ENCODE measurements around the gene YTHDF2. TPM values are rescaled to one million over a fixed set of nuclear protein-coding genes. Genes with fewer than 3 reads are reported as not detected.
A peak's percentile ranks its signal among the peaks of the same experiment; 100 is the strongest.

YTHDF2 gene
- total RNA-seq, 1 experiment from 2014 or later, result 66.7 TPM

DNA sequence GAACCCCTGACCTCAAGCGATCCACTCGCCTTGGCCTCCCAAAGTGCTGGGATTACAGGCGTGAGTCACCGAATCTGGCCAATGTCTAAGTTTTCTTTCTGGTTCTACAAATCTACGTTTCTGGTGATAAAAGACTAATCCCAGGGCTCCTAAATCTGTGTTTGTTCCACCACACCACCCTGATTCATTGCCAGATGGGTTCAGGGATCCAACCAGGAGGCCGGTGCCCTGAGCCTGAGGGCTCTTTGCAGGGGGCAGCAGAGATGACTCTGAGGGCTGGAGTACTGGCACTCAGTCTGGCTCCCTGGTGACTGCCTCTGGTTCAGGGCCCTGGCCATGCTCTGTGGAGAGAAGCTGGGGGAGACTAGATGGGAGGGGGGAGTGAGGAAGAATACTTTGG is 64.7 kb downstream of the YTHDF2 start:
- no peak for DNase-seq (ENCODE audit: low read depth)

DNA sequence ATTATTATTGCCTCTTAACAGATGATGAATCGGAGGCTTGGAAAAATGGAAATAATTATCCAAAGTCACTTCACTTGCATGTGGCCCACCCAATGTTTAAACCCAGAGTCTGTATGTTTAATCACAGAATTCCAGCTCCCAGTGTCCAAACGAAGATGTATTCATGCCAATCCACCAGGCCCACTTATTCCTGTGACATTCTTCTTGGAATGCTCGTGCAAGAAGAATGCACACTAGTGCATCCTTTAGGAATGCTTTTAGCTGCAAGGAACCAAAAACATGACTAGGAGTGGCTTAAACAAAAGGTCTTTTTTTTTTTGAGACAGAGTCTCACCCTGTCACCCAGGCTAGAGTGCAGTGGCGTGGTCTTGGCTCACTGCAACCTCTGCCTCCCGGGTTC is 66.3 kb downstream of the YTHDF2 start:
- no peak for DNase-seq (ENCODE audit: low read depth)

- DNase-seq (ENCODE audit: low read depth), result no peak
Measured at GRCh38 chr1:28803662-28804061, 66.9 kb downstream of the YTHDF2 start.

DNA sequence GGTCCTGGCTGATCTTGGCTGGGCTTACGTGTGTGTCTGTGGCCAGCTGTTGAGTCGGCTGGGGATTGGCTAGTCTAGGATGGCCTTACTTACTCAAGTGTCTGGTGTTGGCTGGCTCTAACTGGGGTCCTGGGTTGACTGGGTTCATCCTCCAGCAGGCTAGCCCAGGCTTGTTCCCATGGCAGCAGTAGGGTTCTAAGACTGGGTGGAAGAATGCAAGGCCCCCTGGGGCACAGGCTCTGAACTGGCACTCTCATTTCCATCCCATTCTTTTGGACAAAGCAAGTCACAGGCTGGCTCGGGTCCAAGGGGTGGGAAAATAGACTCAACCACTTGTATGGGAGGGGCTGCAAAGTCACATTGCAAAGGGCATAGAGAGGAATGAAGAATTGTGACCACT is 67.3 kb downstream of the YTHDF2 start:
- DNase-seq (ENCODE audit: low read depth), result no peak

DNA sequence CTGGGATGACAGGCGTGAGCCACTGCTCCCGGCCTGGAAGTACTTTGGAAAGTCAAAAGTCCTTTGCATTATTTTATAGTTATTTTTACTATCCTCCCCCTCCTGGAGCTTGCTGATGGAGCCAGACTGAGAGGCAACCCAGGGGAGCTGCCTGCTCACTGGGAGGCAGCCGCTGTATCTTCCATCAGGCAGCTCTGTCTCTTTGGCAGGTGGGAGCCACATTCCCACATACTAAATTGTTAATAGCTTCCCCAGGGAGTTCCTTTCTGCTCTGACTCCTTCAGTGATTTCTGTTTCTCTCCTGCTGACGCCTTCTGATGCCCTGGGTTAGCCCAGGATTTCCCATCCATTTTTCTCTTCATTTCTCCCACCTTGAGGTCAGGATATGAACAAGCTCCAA is 70.3 kb downstream of the YTHDF2 start:
- DNase-seq (ENCODE audit: low read depth), result no peak

DNA sequence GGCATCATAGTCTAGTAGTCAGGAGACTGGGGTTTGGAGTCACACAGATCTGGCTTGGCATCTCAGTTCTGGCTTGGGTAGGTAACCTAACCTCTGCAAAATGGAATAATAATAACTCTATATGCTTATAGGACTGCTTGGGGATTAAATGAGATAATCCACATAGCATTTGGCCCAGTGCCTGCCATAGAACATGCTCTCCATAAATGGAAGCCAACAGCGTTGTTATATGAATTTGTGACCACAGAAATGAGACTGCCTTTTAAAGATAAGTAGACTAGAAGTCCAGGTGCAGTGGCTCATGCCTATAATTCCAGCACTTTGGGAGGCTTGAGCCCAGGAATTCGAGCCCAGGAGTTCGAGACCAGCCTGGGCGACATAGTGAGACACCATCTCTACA is 71.2 kb downstream of the YTHDF2 start:
- no peak for DNase-seq (ENCODE audit: low read depth)

DNA sequence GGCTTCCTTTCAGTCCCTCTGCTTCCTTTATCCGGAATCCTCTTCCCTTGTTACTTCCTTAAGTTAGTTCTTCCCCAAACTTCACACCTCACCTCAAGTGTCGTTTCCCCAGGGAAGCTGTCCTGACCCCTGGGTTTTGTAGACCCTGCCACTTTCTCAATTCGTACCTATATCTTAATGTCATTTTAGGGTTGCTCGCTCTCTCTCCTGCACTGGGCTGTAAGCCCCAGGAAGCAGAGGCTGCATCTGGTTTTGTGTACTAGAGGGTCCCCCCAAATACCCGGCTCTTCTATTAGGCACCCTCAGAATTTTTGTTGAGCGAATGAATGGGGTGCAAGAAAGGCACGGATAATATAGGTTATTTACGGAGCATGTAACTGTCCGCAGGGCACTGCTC is 74.6 kb downstream of the YTHDF2 start:
- DNase-seq (ENCODE audit: low read depth), result no peak

DNA sequence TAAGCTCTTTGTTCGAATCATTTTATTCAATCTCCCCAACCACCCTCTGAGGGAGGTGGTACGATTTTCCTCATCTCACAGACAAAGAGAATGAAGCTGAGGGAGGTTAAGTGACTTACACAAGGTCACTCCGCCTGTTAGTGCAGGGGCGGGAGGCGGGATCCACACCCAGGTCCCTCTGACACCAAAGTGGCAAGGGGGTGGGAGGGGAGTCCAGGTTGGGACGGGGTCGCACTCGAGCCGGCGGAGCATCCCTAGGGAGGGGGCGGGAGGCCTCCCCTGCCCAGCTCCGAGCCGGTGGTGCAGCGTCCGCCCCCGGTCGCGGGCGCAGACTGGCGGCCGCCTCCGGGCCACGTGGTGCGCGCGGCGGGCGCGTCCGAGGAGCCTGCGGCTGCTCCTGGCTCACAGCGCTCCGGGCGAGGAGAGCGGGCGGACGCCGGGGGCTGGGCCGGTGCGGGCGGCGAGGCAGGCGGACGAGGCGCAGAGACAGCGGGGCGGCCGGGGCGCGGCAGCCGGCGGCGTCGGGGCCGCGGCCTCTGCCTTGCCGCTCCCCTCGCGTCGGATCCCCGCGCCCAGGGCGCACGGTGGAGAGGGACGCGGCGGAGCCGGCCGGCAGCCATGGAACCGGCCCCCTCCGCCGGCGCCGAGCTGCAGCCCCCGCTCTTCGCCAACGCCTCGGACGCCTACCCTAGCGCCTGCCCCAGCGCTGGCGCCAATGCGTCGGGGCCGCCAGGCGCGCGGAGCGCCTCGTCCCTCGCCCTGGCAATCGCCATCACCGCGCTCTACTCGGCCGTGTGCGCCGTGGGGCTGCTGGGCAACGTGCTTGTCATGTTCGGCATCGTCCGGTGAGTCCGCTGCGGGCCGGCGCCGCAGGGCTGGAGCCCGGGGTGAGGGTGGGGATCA is 75.3 kb downstream of the YTHDF2 start, which contains the start of gene OPRD1:
Gene OPRD1, plus strand, starts transcription at position 405 of the 903 bp plus-strand sequence. Its CDS starts 214 bp downstream, at position 619.
- DNase-seq (ENCODE audit: low read depth), result no peak

- DNase-seq (ENCODE audit: low read depth), result peak; percentile 29
Measured at GRCh38 chr1:28812669-28813468, 76.1 kb downstream of the YTHDF2 start.

DNA sequence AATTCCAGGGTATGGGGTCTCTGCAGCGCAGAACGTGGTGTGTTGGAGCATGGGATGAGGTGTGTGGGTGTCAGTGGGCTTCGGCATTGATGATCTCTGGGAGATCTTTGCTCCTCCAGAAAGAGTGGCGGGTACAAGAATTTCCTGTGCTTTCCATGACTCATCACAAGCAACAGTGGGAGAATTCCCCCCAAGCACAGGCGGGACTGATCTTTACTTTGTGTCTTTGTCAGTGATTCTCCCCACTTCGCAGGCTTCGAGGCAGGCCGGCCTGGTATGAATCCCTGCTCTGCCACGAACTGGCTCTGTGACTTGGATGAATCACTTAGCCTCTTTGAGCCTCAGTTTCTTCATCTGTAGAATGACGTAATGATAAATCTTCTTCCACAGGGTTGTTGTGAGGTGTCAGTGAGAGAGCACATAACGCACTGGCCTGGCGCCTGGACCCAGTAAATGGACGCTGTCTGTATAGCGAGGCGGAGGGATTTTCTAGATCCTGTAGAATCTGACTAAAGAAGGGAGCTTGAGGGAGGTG is 77.3 kb downstream of the YTHDF2 start:
- no peak for DNase-seq (ENCODE audit: low read depth)

DNA sequence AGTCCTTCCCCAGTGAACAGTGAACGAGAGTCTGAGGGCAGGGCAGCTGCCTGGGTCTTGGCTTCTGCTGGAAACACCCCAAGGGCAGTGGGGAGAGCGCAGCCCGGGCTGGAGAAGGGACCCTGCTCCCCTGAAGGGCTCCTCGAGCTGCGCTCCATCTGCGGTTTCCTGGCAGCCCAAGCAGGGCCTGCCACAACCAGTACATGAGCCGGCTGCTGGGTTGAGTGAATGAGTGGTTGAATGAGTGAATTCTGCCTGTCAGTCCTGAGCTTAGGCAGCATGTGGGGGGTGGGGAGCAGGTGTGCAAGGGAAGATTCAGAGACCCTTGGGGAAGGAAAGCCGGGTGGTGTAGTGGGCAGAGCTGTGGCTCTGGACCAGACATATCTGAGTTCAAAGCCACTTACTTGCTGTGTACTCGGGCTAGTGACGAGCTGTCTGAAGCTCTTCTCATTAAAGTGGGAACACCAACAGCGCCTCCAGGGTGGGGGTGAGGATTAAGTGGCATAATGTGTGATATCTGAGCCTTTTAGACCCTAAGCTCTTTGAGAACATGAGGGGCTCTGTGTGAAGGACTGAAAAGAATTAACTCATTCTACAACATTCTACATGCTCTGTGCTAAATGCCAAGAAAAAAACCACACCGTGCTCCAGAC is 78.9 kb downstream of the YTHDF2 start:
- no peak for DNase-seq (ENCODE audit: low read depth)

- DNase-seq (ENCODE audit: low read depth), result no peak
Measured at GRCh38 chr1:28817133-28817532, 80.4 kb downstream of the YTHDF2 start.

GRCh38 chr1:28819020-28819419 is 82.3 kb downstream of the YTHDF2 start:
- DNase-seq (ENCODE audit: low read depth), result no peak

Other genes with a start within 250 kb of the YTHDF2 start
- gene RCC1, start 230.9 kb upstream of the YTHDF2 start, total RNA-seq (2014; rRNA removed), result 46.4 and 53.1 TPM in 2 replicates
- 17.8 and 22.6 TPM in 2 replicates for gene TRNAU1AP, start 183.9 kb upstream of the YTHDF2 start, total RNA-seq (2014; rRNA removed)
- gene RAB42, start 144.7 kb upstream of the YTHDF2 start, total RNA-seq (2014; rRNA removed), result 1.6 and 3.0 TPM in 2 replicates
- gene TAF12, start 93.9 kb upstream of the YTHDF2 start, total RNA-seq (2014; rRNA removed), result 32.5 and 43.7 TPM in 2 replicates
- not detected in 2 replicates for gene RNU11, start 88.3 kb upstream of the YTHDF2 start, total RNA-seq (2014; rRNA removed)
- gene GMEB1, start 68.2 kb upstream of the YTHDF2 start, total RNA-seq (2014; rRNA removed), result 8.5 and 8.7 TPM in 2 replicates
- gene OPRD1, start 75.2 kb downstream of the YTHDF2 start, total RNA-seq (2014; rRNA removed), result 0.23 and 0.32 TPM in 2 replicates
- gene EPB41, start 177.6 kb downstream of the YTHDF2 start, total RNA-seq (2014; rRNA removed), result 0.11 TPM in 1 of 2 replicates, not detected in the other